Fibroblast of the aortic adventitia (primary cell): ENCODE results near the gene VARS1. TPM values are rescaled to one million over a fixed set of nuclear protein-coding genes. Genes with fewer than 3 reads are reported as not detected.

Experiments
- DNase-seq: peaks from one replicate; pipeline ENCODE4 v3.0.0-alpha.2; 2010; ENCODE audit warnings: low read depth
- H3K4me3 ChIP-seq: 2 replicates; pipeline ENCODE4 v1.5.1; 2011; ENCODE audit warnings: low read depth, mild to moderate bottlenecking, control low read depth, low read length, moderate library complexity
- CTCF ChIP-seq: IDR thresholded peaks from 2 replicates; pipeline ENCODE4 v1.5.1; 2011; ENCODE audit warnings: mild to moderate bottlenecking, low read length, control low read depth, inconsistent platforms; ENCODE audit not compliant: insufficient read depth
- total RNA-seq: library from RNA; depleted of rRNA; stranded (reverse); fragments of >200 nt; gene quantifications from 2 replicates; pipeline ENCODE4 v1.2.3, GENCODE V29; 2012; ENCODE audit warnings: low replicate concordance

Gene VARS1
- total RNA-seq, 1 donor: 68.8 TPM

GRCh38 chr6:31762878-31763618, 32.5 kb downstream of the VARS1 start:
- no peak overlapping the region for H3K4me3 ChIP-seq
- no peak for DNase-seq
- TF ChIP-seq CTCF: no peak

- H3K4me3 ChIP-seq: no peak within 1 kb of the TSS
- no peak for TF ChIP-seq CTCF
- no peak for DNase-seq
Observed at GRCh38 chr6:31762356-31762755, 33.2 kb downstream of the VARS1 start, which contains the start of gene SAPCD1. TSS of gene SAPCD1 (plus strand) at chr6:31762656. CDS start at chr6:31763055, 399 bp downstream.

GRCh38 chr6:31761343-31761742, 34.2 kb downstream of the VARS1 start:
- DNase-seq: no peak

GRCh38 chr6:31760790-31761189, 34.8 kb downstream of the VARS1 start:
- no peak for TF ChIP-seq CTCF
- no peak for DNase-seq

More at GRCh38 chr6:31761343-31761742, 34.2 kb downstream of the VARS1 start:
- H3K4me3 ChIP-seq: no peak overlapping the region
- no peak for TF ChIP-seq CTCF

GRCh38 chr6:31758281-31758680, 37.3 kb downstream of the VARS1 start:
- TF ChIP-seq CTCF: no peak
- H3K4me3 ChIP-seq: no peak overlapping the region
- no peak for DNase-seq

More at GRCh38 chr6:31760790-31761189, 34.8 kb downstream of the VARS1 start:
- H3K4me3 ChIP-seq: no peak overlapping the region

GRCh38 chr6:31752739-31753319, 42.7 kb downstream of the VARS1 start:
- no peak overlapping the region for H3K4me3 ChIP-seq
- no peak for TF ChIP-seq CTCF
- DNase-seq: peak; percentile 70
